Endothelial cell of umbilical vein (primary cell): ENCODE data around the gene CAMTA1. TPM values are rescaled to one million over a fixed set of nuclear protein-coding genes. Genes with fewer than 3 reads are reported as not detected.

Experiments used
- BruUV-seq: library from RNA; stranded (reverse); fragments of 400-500 nt; replicated peaks from 2 replicates; lab custom pipeline; 2021; lab: Mats Ljungman, UMichigan
- CTCF ChIA-PET: fragments of 300-600, 350-600 bp; sonication (Branson Sonifier 250); formaldehyde crosslinking; loops from one replicate; lab custom pipeline; 2021; ENCODE audit warnings: antibody characterized with exemption, inconsistent platforms; lab: Charles Lee
- POLR2A ChIA-PET: fragments of 300-600, 350-600 bp; sonication (Branson Sonifier 250); formaldehyde crosslinking; loops from one replicate; lab custom pipeline; 2021; ENCODE audit warnings: antibody characterized with exemption, inconsistent platforms; lab: Charles Lee
- DNase-seq: peaks from one replicate; pipeline ENCODE4 v3.0.0-alpha.2; 2011; ENCODE audit warnings: low read depth, low spot score
- FAIRE-seq: peaks from 2 replicates; lab custom pipeline; 2011; peaks lifted over from hg19 to GRCh38; lab: Jason Lieb, UNC
- H2AFZ ChIP-seq: 2 replicates; pipeline ENCODE4 v1.6.0; 2012; ENCODE audit warnings: low read depth, low read length, control low read depth, inconsistent platforms
- H3K27ac ChIP-seq: 2 replicates; pipeline ENCODE4 v1.5.1; 2011; ENCODE audit warnings: low read depth, mild to moderate bottlenecking, control low read depth, low read length, moderate library complexity; ENCODE audit not compliant: insufficient read depth
- H3K27me3 ChIP-seq, 2 experiments: 2 replicates each; pipeline versions ENCODE4 v1.6.0 to v1.6.1; 2011; ENCODE audit warnings: low read length in 2 of 2, mixed read lengths in 1 of 2; ENCODE audit not compliant: control insufficient read depth in 2 of 2, insufficient read depth in 2 of 2
- H3K36me3 ChIP-seq, 2 experiments: 2 replicates in 1 of 2; 3 replicates in 1 of 2; pipeline ENCODE4 v1.5.1; 2011; ENCODE audit warnings: low read length in 2 of 2, mild to moderate bottlenecking in 1 of 2, moderate library complexity in 1 of 2; ENCODE audit not compliant: control insufficient read depth in 2 of 2, insufficient read depth in 2 of 2; ENCODE audit errors: extremely low read depth in 1 of 2
- H3K4me1 ChIP-seq: 3 replicates; pipeline ENCODE4 v1.5.1; 2011; ENCODE audit warnings: mild to moderate bottlenecking, low read length; ENCODE audit not compliant: control insufficient read depth, insufficient read depth; ENCODE audit errors: extremely low read depth
- H3K4me2 ChIP-seq: 2 replicates; pipeline ENCODE4 v1.6.1; 2011; ENCODE audit warnings: low read length, control low read depth, mixed read lengths; ENCODE audit not compliant: insufficient read depth
- H3K4me3 ChIP-seq, 3 experiments: fragments of 200-600 bp in 1 of 3; sonication (generic), shearing (Covaris generic) in 1 of 3; replicated peaks in 1 of 3; 2 replicates each; pipeline ENCODE4 v1.5.1; 2011 to 2016; ENCODE audit warnings: control low read depth in 3 of 3, low read length in 3 of 3, mild to moderate bottlenecking in 2 of 3, inconsistent platforms in 1 of 3, low read depth in 1 of 3, moderate library complexity in 1 of 3; ENCODE audit not compliant: insufficient read depth in 1 of 3
- H3K79me2 ChIP-seq: 2 replicates; pipeline ENCODE4 v1.6.0; 2012; ENCODE audit warnings: low read length, inconsistent platforms; ENCODE audit not compliant: control insufficient read depth, insufficient read depth
- H3K9ac ChIP-seq: replicated peaks from 2 replicates; pipeline ENCODE3; 2011; ENCODE audit warnings: low read length, control low read depth; ENCODE audit not compliant: insufficient read depth; ENCODE audit errors: extremely low read depth
- H3K9me1 ChIP-seq: replicated peaks from 3 replicates; pipeline ENCODE4 v1.6.0; 2011; ENCODE audit warnings: mild to moderate bottlenecking, low read length; ENCODE audit not compliant: control insufficient read depth, insufficient read depth; ENCODE audit errors: extremely low read depth
- H3K9me3 ChIP-seq: replicated peaks from 2 replicates; pipeline ENCODE4 v1.5.1; 2012; ENCODE audit warnings: low read length, inconsistent platforms; ENCODE audit not compliant: control insufficient read depth, insufficient read depth
- H4K20me1 ChIP-seq: replicated peaks from 2 replicates; pipeline ENCODE3; 2011; ENCODE audit warnings: mild to moderate bottlenecking, low read length; ENCODE audit not compliant: control insufficient read depth, insufficient read depth; ENCODE audit errors: extremely low read depth
- EZH2 ChIP-seq: IDR thresholded peaks from 2 replicates; pipeline ENCODE4 v1.6.1; 2012; ENCODE audit warnings: borderline replicate concordance, low read depth, mild to moderate bottlenecking, moderate library complexity, low read length, inconsistent platforms; ENCODE audit not compliant: severe bottlenecking
- FOS ChIP-seq: IDR thresholded peaks from 2 replicates; pipeline ENCODE4 v1.6.1; 2011; ENCODE audit warnings: mild to moderate bottlenecking, low read length, moderate library complexity, borderline replicate concordance; ENCODE audit not compliant: insufficient read depth
- GATA2 ChIP-seq: IDR thresholded peaks from 2 replicates; pipeline ENCODE4 v1.7.0; 2011; ENCODE audit warnings: low read depth, mild to moderate bottlenecking, moderate library complexity, mixed read lengths, low read length; ENCODE audit not compliant: insufficient read length, insufficient read depth
- JUN ChIP-seq: IDR thresholded peaks from 2 replicates; pipeline ENCODE4 v1.6.1; 2011; ENCODE audit warnings: borderline replicate concordance, low read depth; ENCODE audit not compliant: insufficient read length, insufficient read depth
- MYC ChIP-seq: IDR thresholded peaks from one replicate; pipeline ENCODE4 v1.6.1; 2011; ENCODE audit warnings: mild to moderate bottlenecking, low read depth, low read length
- POLR2A ChIP-seq: IDR thresholded peaks from 2 replicates; pipeline ENCODE4 v1.6.1; 2012; ENCODE audit warnings: low read depth, mild to moderate bottlenecking, control low read depth, low read length
- POLR2AphosphoS5 ChIP-seq: IDR thresholded peaks from 2 replicates; pipeline ENCODE4 v1.6.1; 2012; ENCODE audit warnings: low read depth, mild to moderate bottlenecking, control low read depth, low read length, moderate library complexity; ENCODE audit not compliant: insufficient read depth
- dilution Hi-C: fragments of 300-500 bp; cut with MboI; formaldehyde crosslinking; loops from one replicate; pipeline ENCODE4 v1.15.0; 2019; ENCODE audit warnings: low sequenced_read_pairs; ENCODE audit not compliant: extremely low pct_ligation_motif_present
- intact Hi-C: fragments of 100-400 bp; cut with micrococcal nuclease; formaldehyde crosslinking; loops from one replicate; pipeline ENCODE4 v1.10.0; 2022
- polyA plus RNA-seq, 4 experiments: library from polyadenylated mRNA; depleted of rRNA in 3 of 4; stranded (reverse) in 3 of 4; unstranded in 1 of 4; fragments of >200 nt; gene quantifications; 2 replicates each; pipeline versions ENCODE4 v1.2.1 to v1.2.3, GENCODE V29; 2011 to 2012; ENCODE audit warnings: missing spikeins in 1 of 4
- total RNA-seq: library from RNA; stranded (reverse); gene quantifications from 2 replicates; pipeline ENCODE4 v1.2.3, GENCODE V29; 2021
- TF ChIP-seq, protein P1 (sequence below): IDR thresholded peaks from 2 replicates; pipeline ENCODE4 v1.6.1; 2011; ENCODE audit not compliant: insufficient read depth, insufficient read length
- TF ChIP-seq, protein P2 (sequence below), 2 donors: IDR thresholded peaks; 1 replicate in 1 of 2; 2 replicates in 1 of 2; pipeline ENCODE4 v1.5.1; 2011; ENCODE audit warnings: low read length in 2 of 2, mild to moderate bottlenecking in 2 of 2, moderate library complexity in 2 of 2, control low read depth in 1 of 2, inconsistent platforms in 1 of 2, low read depth in 1 of 2; ENCODE audit not compliant: insufficient read depth in 1 of 2; ENCODE audit errors: extremely low read depth in 1 of 2

The CAMTA1 gene
- total and polyA plus RNA-seq, 2 donors (not counting 3 experiments of a cell fraction or from before 2014, with no cell fraction given) = 50.8 to 92.7 TPM

DNA sequence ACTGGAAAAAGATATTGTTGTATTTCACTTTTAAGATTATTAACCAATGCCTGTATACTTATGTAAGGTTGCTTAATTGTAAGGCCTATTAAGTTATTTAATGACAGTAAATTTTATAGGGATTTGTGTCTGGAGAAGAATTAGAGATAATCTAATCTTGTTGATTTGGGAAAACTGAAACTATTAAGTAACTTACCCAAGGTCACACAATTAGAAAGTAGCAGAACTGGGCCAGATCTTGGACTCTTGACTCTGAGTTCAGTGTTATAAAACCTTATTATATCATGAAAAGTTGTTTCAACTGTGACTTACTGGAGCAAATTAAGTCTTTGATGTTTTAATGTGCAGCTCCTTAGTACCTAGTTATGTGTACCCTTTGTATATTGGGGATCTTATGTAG is 38.5 kb downstream of the CAMTA1 start:
- Histone ChIP-seq H3K4me1 (peaks cover 12% of the 10 kb centered on the region), H3K79me2 (peaks cover 12% of the 10 kb centered on the region), H3K4me3 (no peak overlapping the region), H4K20me1 (peaks cover 3% of the 10 kb centered on the region), H3K27ac (no peak overlapping the region), H2AFZ (no peak overlapping the region), H3K36me3 (no peaks in the 10 kb centered on the region), H3K27me3 (no peaks in the 10 kb centered on the region), H3K9ac (no peak overlapping the region), H3K9me1 (no peaks in the 10 kb centered on the region), H3K9me3 (no peaks in the 10 kb centered on the region), H3K4me2 (no peak overlapping the region)
- CTCF ChIA-PET = no interaction called here
- POLR2A ChIA-PET = no interaction called here
- DNase-seq (no peak), FAIRE-seq (no peak)
- dilution Hi-C loops (no loop called here), intact Hi-C loops (no loop called here)
- no peak for TF ChIP-seq GATA2
- TF ChIP-seq EZH2 = no peak
- TF ChIP-seq POLR2AphosphoS5 = no peak
- no peak for TF ChIP-seq MYC
- no peak for TF ChIP-seq POLR2A
- no peak for TF ChIP-seq JUN
- TF ChIP-seq, protein P1, sequence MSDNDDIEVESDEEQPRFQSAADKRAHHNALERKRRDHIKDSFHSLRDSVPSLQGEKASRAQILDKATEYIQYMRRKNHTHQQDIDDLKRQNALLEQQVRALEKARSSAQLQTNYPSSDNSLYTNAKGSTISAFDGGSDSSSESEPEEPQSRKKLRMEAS = no peak
- TF ChIP-seq, protein P2, sequence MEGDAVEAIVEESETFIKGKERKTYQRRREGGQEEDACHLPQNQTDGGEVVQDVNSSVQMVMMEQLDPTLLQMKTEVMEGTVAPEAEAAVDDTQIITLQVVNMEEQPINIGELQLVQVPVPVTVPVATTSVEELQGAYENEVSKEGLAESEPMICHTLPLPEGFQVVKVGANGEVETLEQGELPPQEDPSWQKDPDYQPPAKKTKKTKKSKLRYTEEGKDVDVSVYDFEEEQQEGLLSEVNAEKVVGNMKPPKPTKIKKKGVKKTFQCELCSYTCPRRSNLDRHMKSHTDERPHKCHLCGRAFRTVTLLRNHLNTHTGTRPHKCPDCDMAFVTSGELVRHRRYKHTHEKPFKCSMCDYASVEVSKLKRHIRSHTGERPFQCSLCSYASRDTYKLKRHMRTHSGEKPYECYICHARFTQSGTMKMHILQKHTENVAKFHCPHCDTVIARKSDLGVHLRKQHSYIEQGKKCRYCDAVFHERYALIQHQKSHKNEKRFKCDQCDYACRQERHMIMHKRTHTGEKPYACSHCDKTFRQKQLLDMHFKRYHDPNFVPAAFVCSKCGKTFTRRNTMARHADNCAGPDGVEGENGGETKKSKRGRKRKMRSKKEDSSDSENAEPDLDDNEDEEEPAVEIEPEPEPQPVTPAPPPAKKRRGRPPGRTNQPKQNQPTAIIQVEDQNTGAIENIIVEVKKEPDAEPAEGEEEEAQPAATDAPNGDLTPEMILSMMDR (IDR thresholded peaks at IDR 0.05; ENCODE audit: extremely low read depth in 1 of 2, insufficient read depth in 1 of 2, low read depth in 1 of 2, low read length in 2 of 2) = no peak
- TF ChIP-seq FOS = no peak
- no TSS peak for BruUV-seq
